Measurements from ENCODE around the gene ZNF189.

The ZNF189 gene

GRCh38 chr9:101399643-101399970 lies 956 bp downstream of the ZNF189 start:
- Histone ChIP-seq H3K4me1 (ENCODE audit: insufficient read depth, low read length) (peaks cover 35% of the 10 kb centered on the region), H3K27ac (ENCODE audit: low read length) (peak overlapping the region; percentile 75), H3K9ac (ENCODE audit: low read depth, low read length) (peak overlapping the region; percentile 79), H3K4me3 (ENCODE audit: low read depth in 1 of 2, low read length in 2 of 2) (peak overlapping the region; percentile 50 to 75; a peak in 3 of 4 replicates), H3K27me3 (ENCODE audit: insufficient read depth, low read length, poor library complexity) (no peaks in the 10 kb centered on the region), H3K36me3 (ENCODE audit: insufficient read depth, low read length) (peaks cover 68% of the 10 kb centered on the region), H4K20me1 (ENCODE audit: insufficient read depth, low read length) (no peaks in the 10 kb centered on the region), H3K4me2 (ENCODE audit: insufficient read depth, low read length) (peak overlapping the region; percentile 70), H3K9me3 (ENCODE audit: insufficient read depth, low read length, severe bottlenecking) (peaks cover 22% of the 10 kb centered on the region), H3K79me2 (ENCODE audit: insufficient read depth, low read length) (peaks cover 69% of the 10 kb centered on the region), H2AFZ (ENCODE audit: low read depth, low read length) (peak overlapping the region; percentile 73; the same call in 1 of the 2 replicates)
- ATAC-seq (ENCODE audit: insufficient read depth, low read depth) (no peak), DNase-seq (no peak)
- TF ChIP-seq, protein P1, sequence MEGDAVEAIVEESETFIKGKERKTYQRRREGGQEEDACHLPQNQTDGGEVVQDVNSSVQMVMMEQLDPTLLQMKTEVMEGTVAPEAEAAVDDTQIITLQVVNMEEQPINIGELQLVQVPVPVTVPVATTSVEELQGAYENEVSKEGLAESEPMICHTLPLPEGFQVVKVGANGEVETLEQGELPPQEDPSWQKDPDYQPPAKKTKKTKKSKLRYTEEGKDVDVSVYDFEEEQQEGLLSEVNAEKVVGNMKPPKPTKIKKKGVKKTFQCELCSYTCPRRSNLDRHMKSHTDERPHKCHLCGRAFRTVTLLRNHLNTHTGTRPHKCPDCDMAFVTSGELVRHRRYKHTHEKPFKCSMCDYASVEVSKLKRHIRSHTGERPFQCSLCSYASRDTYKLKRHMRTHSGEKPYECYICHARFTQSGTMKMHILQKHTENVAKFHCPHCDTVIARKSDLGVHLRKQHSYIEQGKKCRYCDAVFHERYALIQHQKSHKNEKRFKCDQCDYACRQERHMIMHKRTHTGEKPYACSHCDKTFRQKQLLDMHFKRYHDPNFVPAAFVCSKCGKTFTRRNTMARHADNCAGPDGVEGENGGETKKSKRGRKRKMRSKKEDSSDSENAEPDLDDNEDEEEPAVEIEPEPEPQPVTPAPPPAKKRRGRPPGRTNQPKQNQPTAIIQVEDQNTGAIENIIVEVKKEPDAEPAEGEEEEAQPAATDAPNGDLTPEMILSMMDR (IDR thresholded peaks at IDR 0.05; ENCODE audit: borderline replicate concordance, extremely low read depth, low read length, poor library complexity, severe bottlenecking) = no peak
- TF ChIP-seq EZH2 (IDR thresholded peaks at IDR 0.05; ENCODE audit: borderline replicate concordance, low read depth, low read length, severe bottlenecking) = no peak

- ATAC-seq (ENCODE audit: insufficient read depth, low read depth) (no peak), DNase-seq (no peak)
- H3K4me1 ChIP-seq (ENCODE audit: insufficient read depth, low read length) = peaks cover 35% of the 10 kb centered on the region
- TF ChIP-seq, protein P1 (IDR thresholded peaks at IDR 0.05; ENCODE audit: borderline replicate concordance, extremely low read depth, low read length, poor library complexity, severe bottlenecking) = no peak
- TF ChIP-seq EZH2 (IDR thresholded peaks at IDR 0.05; ENCODE audit: borderline replicate concordance, low read depth, low read length, severe bottlenecking) = no peak
- H3K9ac ChIP-seq (ENCODE audit: low read depth, low read length) = peak overlapping the region; percentile 79; the same call in 1 of the 2 replicates
- peaks cover 64% of the 10 kb centered on the region for H3K79me2 ChIP-seq (ENCODE audit: insufficient read depth, low read length)
- H3K36me3 ChIP-seq (ENCODE audit: insufficient read depth, low read length) = peaks cover 68% of the 10 kb centered on the region
- peak overlapping the region; percentile 70 for H3K4me2 ChIP-seq (ENCODE audit: insufficient read depth, low read length)
- no peak overlapping the region for H3K27ac ChIP-seq (ENCODE audit: low read length)
- H4K20me1 ChIP-seq (ENCODE audit: insufficient read depth, low read length) = no peaks in the 10 kb centered on the region
- H3K9me3 ChIP-seq (ENCODE audit: insufficient read depth, low read length, severe bottlenecking) = peaks cover 27% of the 10 kb centered on the region
- peak overlapping the region in 1 of 2 experiments; percentile 75; a peak in 2 of 4 replicates for H3K4me3 ChIP-seq (ENCODE audit: low read depth in 1 of 2, low read length in 2 of 2)
- H3K27me3 ChIP-seq (ENCODE audit: insufficient read depth, low read length, poor library complexity) = no peaks in the 10 kb centered on the region
- H2AFZ ChIP-seq (ENCODE audit: low read depth, low read length) = no peak overlapping the region
These were observed 1.5 kb downstream of the ZNF189 start for GRCh38 chr9:101400120-101400519.

- H3K27ac ChIP-seq (ENCODE audit: low read length) = no peak overlapping the region
- ATAC-seq (ENCODE audit: insufficient read depth, low read depth) (no peak), DNase-seq (no peak)
- no peak overlapping the region for H3K9ac ChIP-seq (ENCODE audit: low read depth, low read length)
- H3K4me2 ChIP-seq (ENCODE audit: insufficient read depth, low read length) = no peak overlapping the region
- H3K4me3 ChIP-seq (ENCODE audit: low read depth in 1 of 2, low read length in 2 of 2) = no peak overlapping the region; a peak in 1 of 4 replicates
- no peak overlapping the region for H2AFZ ChIP-seq (ENCODE audit: low read depth, low read length)
- no peaks in the 10 kb centered on the region for H4K20me1 ChIP-seq (ENCODE audit: insufficient read depth, low read length)
- peaks cover 50% of the 10 kb centered on the region for H3K9me3 ChIP-seq (ENCODE audit: insufficient read depth, low read length, severe bottlenecking)
- peaks cover 17% of the 10 kb centered on the region for H3K4me1 ChIP-seq (ENCODE audit: insufficient read depth, low read length)
- no peaks in the 10 kb centered on the region for H3K27me3 ChIP-seq (ENCODE audit: insufficient read depth, low read length, poor library complexity)
- H3K79me2 ChIP-seq (ENCODE audit: insufficient read depth, low read length) = peaks cover 32% of the 10 kb centered on the region
- peaks cover 89% of the 10 kb centered on the region for H3K36me3 ChIP-seq (ENCODE audit: insufficient read depth, low read length)
- TF ChIP-seq EZH2 (IDR thresholded peaks at IDR 0.05; ENCODE audit: borderline replicate concordance, low read depth, low read length, severe bottlenecking) = no peak
- TF ChIP-seq, protein P1 (IDR thresholded peaks at IDR 0.05; ENCODE audit: borderline replicate concordance, extremely low read depth, low read length, poor library complexity, severe bottlenecking) = no peak
These were observed 5.0 kb downstream of the ZNF189 start for GRCh38 chr9:101403516-101404285.
